Stimulated activated CD4-positive, alpha-beta T cell treated with anti-CD3 and anti-CD28 coated beads, Interleukin-4, amount 100 ng/mL, for 1 hour (primary cell): ENCODE measurements around the gene CRTAC1.
"Not testable (repeated sequence)": the region's sequence is repeated elsewhere in the genome, so short reads cannot be mapped to it uniquely, and the experiment has no call there.

Experiments used
- DNase-seq: peaks from one replicate; pipeline ENCODE4 v3.0.0-alpha.2; 2020

CRTAC1 gene

GRCh38 chr10:97866524-97867219 lies 163.7 kb downstream of the CRTAC1 start:
- no peak for DNase-seq

GRCh38 chr10:97865488-97865887 lies 164.9 kb downstream of the CRTAC1 start:
- no peak for DNase-seq

GRCh38 chr10:97863808-97864207 lies 166.6 kb downstream of the CRTAC1 start:
- no peak for DNase-seq

- no peak for DNase-seq
These were observed 168.5 kb downstream of the CRTAC1 start for GRCh38 chr10:97861924-97862323.

- no peak for DNase-seq
These were observed 169.2 kb downstream of the CRTAC1 start for GRCh38 chr10:97861097-97861750.

GRCh38 chr10:97858001-97858439 lies 172.4 kb downstream of the CRTAC1 start:
- DNase-seq: no peak

GRCh38 chr10:97854743-97855142 lies 175.7 kb downstream of the CRTAC1 start:
- no peak for DNase-seq

- no peak for DNase-seq
These were observed 177.5 kb downstream of the CRTAC1 start for GRCh38 chr10:97852840-97853405.

- DNase-seq: no peak
These were observed 178.1 kb downstream of the CRTAC1 start for GRCh38 chr10:97852277-97852676.

- DNase-seq: no peak
These were observed 178.9 kb downstream of the CRTAC1 start for GRCh38 chr10:97851341-97852001.

GRCh38 chr10:97850446-97850845 lies 180.0 kb downstream of the CRTAC1 start:
- DNase-seq: peak; percentile 10

GRCh38 chr10:97849687-97850402 lies 180.6 kb downstream of the CRTAC1 start, which contains the start of gene GOLGA7B:
GOLGA7B (plus strand) TSS chr10:97849843; CDS start chr10:97850304, 461 bp downstream.
- peak; percentile 65 for DNase-seq

GRCh38 chr10:97849103-97849686 lies 181.2 kb downstream of the CRTAC1 start:
- no peak for DNase-seq

GRCh38 chr10:97844678-97845077 lies 185.7 kb downstream of the CRTAC1 start:
- no peak for DNase-seq

- not testable (repeated sequence) for DNase-seq
These were observed 186.4 kb downstream of the CRTAC1 start for GRCh38 chr10:97843972-97844371.

GRCh38 chr10:97843281-97843671 lies 187.1 kb downstream of the CRTAC1 start:
- no peak for DNase-seq

- no peak for DNase-seq
These were observed 187.7 kb downstream of the CRTAC1 start for GRCh38 chr10:97842656-97843280.

GRCh38 chr10:97842114-97842513 lies 188.3 kb downstream of the CRTAC1 start:
- DNase-seq: not testable (repeated sequence)

GRCh38 chr10:97841166-97841565 lies 189.3 kb downstream of the CRTAC1 start:
- DNase-seq: not testable (repeated sequence)

- DNase-seq: no peak
These were observed 192.3 kb downstream of the CRTAC1 start for GRCh38 chr10:97838091-97838490.

- DNase-seq: no peak
These were observed 194.0 kb downstream of the CRTAC1 start for GRCh38 chr10:97836446-97836845.

- no peak for DNase-seq
These were observed 199.2 kb downstream of the CRTAC1 start for GRCh38 chr10:97831259-97831658.
